GM19193 (cell line): ENCODE data around the gene SKOR1.

ENCODE experiments used
- POLR2A ChIP-seq: IDR thresholded peaks from 4 replicates; pipeline ENCODE4 v1.6.1; 2011; ENCODE audit not compliant: insufficient read depth, insufficient read length; ENCODE audit errors: extremely low read depth

The SKOR1 gene

GRCh38 chr15:67824976-67825880 is at the start of gene SKOR1:
SKOR1 (plus strand) TSS chr15:67825509; CDS start chr15:67825603, 94 bp downstream.
- TF ChIP-seq POLR2A: no peak

- TF ChIP-seq POLR2A: no peak
Measured at GRCh38 chr15:67775998-67776397, 49.3 kb upstream of the SKOR1 start.

GRCh38 chr15:67776600-67776999 is 48.7 kb upstream of the SKOR1 start:
- no peak for TF ChIP-seq POLR2A

GRCh38 chr15:67777071-67777470 is 48.2 kb upstream of the SKOR1 start:
- no peak for TF ChIP-seq POLR2A

- no peak for TF ChIP-seq POLR2A
Measured at GRCh38 chr15:67777773-67778172, 47.5 kb upstream of the SKOR1 start.

GRCh38 chr15:67778968-67779548 is 46.3 kb upstream of the SKOR1 start:
- TF ChIP-seq POLR2A: no peak

- no peak for TF ChIP-seq POLR2A
Measured at GRCh38 chr15:67779549-67780111, 45.7 kb upstream of the SKOR1 start.

- TF ChIP-seq POLR2A: no peak
Measured at GRCh38 chr15:67781061-67781460, 44.2 kb upstream of the SKOR1 start.

GRCh38 chr15:67781907-67782690 is 43.2 kb upstream of the SKOR1 start:
- TF ChIP-seq POLR2A: no peak

- no peak for TF ChIP-seq POLR2A
Measured at GRCh38 chr15:67782691-67782991, 42.7 kb upstream of the SKOR1 start.

GRCh38 chr15:67783303-67783702 is 42.0 kb upstream of the SKOR1 start:
- TF ChIP-seq POLR2A: no peak

GRCh38 chr15:67784090-67784781 is 41.1 kb upstream of the SKOR1 start:
- TF ChIP-seq POLR2A: no peak

GRCh38 chr15:67784856-67785430 is 40.4 kb upstream of the SKOR1 start:
- no peak for TF ChIP-seq POLR2A

GRCh38 chr15:67785431-67785830 is 39.9 kb upstream of the SKOR1 start:
- no peak for TF ChIP-seq POLR2A
